Left cardiac atrium (tissue), 4 donors: ENCODE results near the gene TGFBR3. TPM values are rescaled to one million over a fixed set of nuclear protein-coding genes. Genes with fewer than 3 reads are reported as not detected.
"Not testable (repeated sequence)": the region's sequence is repeated elsewhere in the genome, so short reads cannot be mapped to it uniquely, and the experiment has no call there.

ENCODE experiments used
- ATAC-seq, 2 donors: fragments of 200-7000 bp; cut with Tn5 transposase; one replicate each; pipeline ENCODE4 v1.9.1; 2020; ENCODE audit warnings: mild to moderate bottlenecking in 2 of 2, moderate library complexity in 2 of 2
- DNase-seq: peaks from one replicate; pipeline ENCODE4 v3.0.0-alpha.2; 2020
- intact Hi-C, 2 donors: fragments of 100-400 bp; cut with DNase I; formaldehyde crosslinking; loops; one replicate each; pipeline versions ENCODE4 v1.14.1 to v1.15.1; 2022 to 2023
- total RNA-seq, 2 donors: library from RNA; stranded (reverse); fragmentation: NEBNext Ultra II Directional; extraction: Animal tissue kit (Norgen Biotek cat#: 25700); gene quantifications; one replicate each; pipeline ENCODE4 v1.2.1, GENCODE V29; 2021
- donor health status: DM: no; HTN: yes; CAD: no.
- donor health status: DM: no; HTN: yes; CAD: no; lungs with severe emphysema.
- donor health status: DM: yes; HTN: yes; CAD: no.
- donor health status: Dilated cardiomyopathy.

The TGFBR3 gene
- total RNA-seq, 2 donors from 2014 or later, result 43.8 to 56.2 TPM

- no peak for DNase-seq
- intact Hi-C loops, result no loop called here
- no peak for ATAC-seq
Observed at GRCh38 chr1:91857557-91858239, 28.3 kb downstream of the TGFBR3 start.

GRCh38 chr1:91856996-91857395, 29.0 kb downstream of the TGFBR3 start:
- DNase-seq, result no peak
- intact Hi-C loops, result no loop called here
- no peak for ATAC-seq

GRCh38 chr1:91854852-91855534, 31.0 kb downstream of the TGFBR3 start:
- ATAC-seq (no peak), DNase-seq (no peak)
- intact Hi-C loops, result no loop called here

GRCh38 chr1:91853397-91853796, 32.6 kb downstream of the TGFBR3 start:
- no peak for ATAC-seq
- DNase-seq, result no peak
- intact Hi-C loops, result no loop called here

GRCh38 chr1:91852011-91852410, 33.9 kb downstream of the TGFBR3 start:
- intact Hi-C loops, DNase-seq, ATAC-seq: not testable (repeated sequence)

- ATAC-seq, result peak; percentile 98
- DNase-seq, result peak; percentile 98
- intact Hi-C loops, result no loop called here
Observed at GRCh38 chr1:91851130-91852010, 34.6 kb downstream of the TGFBR3 start.

GRCh38 chr1:91850708-91851107, 35.2 kb downstream of the TGFBR3 start:
- intact Hi-C loops, result no loop called here
- DNase-seq, result no peak

GRCh38 chr1:91847851-91848250, 38.1 kb downstream of the TGFBR3 start:
- ATAC-seq, result no peak
- intact Hi-C loops, result no loop called here
- no peak for DNase-seq

More at GRCh38 chr1:91850708-91851107, 35.2 kb downstream of the TGFBR3 start:
- ATAC-seq, result peak in 1 of 2 donors; percentile 30

GRCh38 chr1:91846639-91847013, 39.3 kb downstream of the TGFBR3 start:
- no peak for DNase-seq
- intact Hi-C loops, result no loop called here
- no peak for ATAC-seq

GRCh38 chr1:91846007-91846638, 39.8 kb downstream of the TGFBR3 start:
- intact Hi-C loops, result no loop called here
- ATAC-seq (peak; percentile 61 to 79), DNase-seq (peak; percentile 53)

- ATAC-seq (peak; percentile 84 to 96), DNase-seq (peak; percentile 63)
- intact Hi-C loops, result no loop called here
Observed at GRCh38 chr1:91844862-91845528, 41.0 kb downstream of the TGFBR3 start.

GRCh38 chr1:91843843-91844242, 42.1 kb downstream of the TGFBR3 start:
- no peak for ATAC-seq
- intact Hi-C loops, result no loop called here

GRCh38 chr1:91842563-91842962, 43.4 kb downstream of the TGFBR3 start:
- intact Hi-C loops, result no loop called here
- no peak for DNase-seq
- no peak for ATAC-seq

More at GRCh38 chr1:91843843-91844242, 42.1 kb downstream of the TGFBR3 start:
- DNase-seq, result no peak

GRCh38 chr1:91842056-91842455, 43.9 kb downstream of the TGFBR3 start:
- ATAC-seq, result no peak
- DNase-seq, result no peak
- intact Hi-C loops, result no loop called here

- intact Hi-C loops, DNase-seq, ATAC-seq: not testable (repeated sequence)
Observed at GRCh38 chr1:91840276-91840675, 45.7 kb downstream of the TGFBR3 start.

- ATAC-seq (peak in 1 of 2 donors; percentile 24), DNase-seq (no peak)
- intact Hi-C loops, result loop anchor here in 1 of 2 donors (10.0 kb wide), 1 partner anchor 48 kb away; the partner anchor contains the start of gene TGFBR3
Observed at GRCh38 chr1:91836331-91837040, 49.5 kb downstream of the TGFBR3 start.

- ATAC-seq (no peak), DNase-seq (no peak)
- intact Hi-C loops, result loop anchor here in 1 of 2 donors (10.0 kb wide), 1 partner anchor 50 kb away; the partner anchor contains the start of gene TGFBR3
Observed at GRCh38 chr1:91835087-91835521, 50.8 kb downstream of the TGFBR3 start.

- intact Hi-C loops, result loop anchor here in 1 of 2 donors (10.0 kb wide), 1 partner anchor 50 kb away; the partner anchor contains the start of gene TGFBR3
- DNase-seq, ATAC-seq: not testable (repeated sequence)
Observed at GRCh38 chr1:91834549-91834948, 51.4 kb downstream of the TGFBR3 start.
